ENCODE data around the gene ABCB1. TPM values are rescaled to one million over a fixed set of nuclear protein-coding genes. Genes with fewer than 3 reads are reported as not detected.
A peak's percentile ranks its signal among the peaks of the same experiment; 100 is the strongest.

Gene ABCB1
- total and polyA plus RNA-seq, 12 donors = 64.5 to 1,762 (median 363) TPM

- intact Hi-C loops (cut with DNase I) = no loop called here
- whole genome bisulfite sequencing, 4 donors = 70 to 79% (median 75%) methylated on average over 3 of the region's 3 CpGs
- H3K36me3 ChIP-seq (replicated peaks in 1 of 2) = peaks cover 0 to 8% of the 10 kb centered on the region in 2 donors
These were observed 82.8 kb downstream of the ABCB1 start for GRCh38 chr7:87517891-87518290.

DNA sequence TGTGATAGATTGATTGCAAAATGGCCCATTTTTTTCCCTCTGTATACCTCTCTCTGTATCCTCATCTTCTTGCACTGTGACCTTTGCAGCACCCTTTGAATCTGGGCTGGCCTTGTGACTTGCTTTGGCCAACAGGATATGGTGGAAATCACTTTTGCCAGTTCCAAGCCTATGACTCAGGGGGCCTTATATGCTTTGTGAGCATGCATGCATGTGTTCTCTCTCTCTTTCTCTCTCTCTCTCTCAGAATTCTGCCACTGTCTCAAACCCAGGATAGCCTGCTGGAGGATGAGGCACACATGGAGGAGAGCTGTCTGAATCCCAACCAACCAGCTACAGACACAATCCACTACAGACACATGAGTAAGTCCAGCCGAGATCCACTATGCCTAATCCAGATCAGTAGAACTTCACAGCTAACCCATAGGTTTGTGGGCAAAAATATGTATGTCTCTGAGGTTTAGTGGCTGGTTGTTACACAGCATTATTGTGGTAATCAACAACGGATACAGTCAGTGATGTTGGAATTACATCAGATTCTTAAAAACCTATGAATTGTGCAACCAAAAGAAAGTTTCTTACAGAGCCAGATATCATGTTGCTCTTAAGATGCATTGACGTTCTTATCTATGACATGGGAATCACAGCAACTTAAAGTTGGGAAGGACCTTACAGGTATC is 83.4 kb downstream of the ABCB1 start:
- no peak for DNase-seq
- H3K4me1 ChIP-seq (replicated peaks in 1 of 2) = peaks cover 7 to 18% of the 10 kb centered on the region in 2 donors
- intact Hi-C loops (cut with DNase I) = no loop called here
- TF ChIP-seq CTCF (IDR thresholded peaks at IDR 0.05) (no peak), POLR2A (IDR thresholded peaks at IDR 0.05) (no peak)
- H3K4me3 ChIP-seq = no peak overlapping the region
- H3K27ac ChIP-seq = peak overlapping the region in 3 of 5 donors; percentile 28 to 58 (median 50)
- 59 to 68% (median 65%) methylated on average over 3 of the region's 3 CpGs for WGBS, 4 donors
- peaks cover 0 to 8% of the 10 kb centered on the region in 2 donors for H3K36me3 ChIP-seq (replicated peaks in 1 of 2)
- no peaks in the 10 kb centered on the region for H3K27me3 ChIP-seq
- no peaks in the 10 kb centered on the region for H3K9me3 ChIP-seq (replicated peaks in 1 of 3)

More at GRCh38 chr7:87517891-87518290, 82.8 kb downstream of the ABCB1 start:
- DNase-seq = no peak
- H3K9me3 ChIP-seq (replicated peaks in 1 of 3) = no peaks in the 10 kb centered on the region
- no peak for TF ChIP-seq CTCF (IDR thresholded peaks at IDR 0.05)
- TF ChIP-seq POLR2A (IDR thresholded peaks at IDR 0.05) = no peak
- H3K4me1 ChIP-seq (replicated peaks in 1 of 2) = peaks cover 7 to 18% of the 10 kb centered on the region in 2 donors
- H3K27ac ChIP-seq = peak overlapping the region in 3 of 5 donors; percentile 28 to 58 (median 50)
- no peak overlapping the region for H3K4me3 ChIP-seq
- no peaks in the 10 kb centered on the region for H3K27me3 ChIP-seq

GRCh38 chr7:87513735-87514335 is 86.8 kb downstream of the ABCB1 start:
- Histone ChIP-seq H3K27me3 (no peaks in the 10 kb centered on the region), H3K9me3 (replicated peaks in 1 of 3) (no peaks in the 10 kb centered on the region), H3K4me3 (no peak overlapping the region), H3K36me3 (replicated peaks in 1 of 2) (peaks cover 0 to 15% of the 10 kb centered on the region in 2 donors), H3K27ac (no peak overlapping the region), H3K4me1 (replicated peaks in 1 of 2) (peaks cover 11 to 36% of the 10 kb centered on the region in 2 donors)
- 76 to 84% (median 82%) methylated on average over 5 of the region's 5 CpGs for WGBS, 4 donors
- TF ChIP-seq POLR2A (IDR thresholded peaks at IDR 0.05) (no peak), CTCF (IDR thresholded peaks at IDR 0.05) (no peak)
- no peak for DNase-seq
- intact Hi-C loops (cut with DNase I) = no loop called here

DNA sequence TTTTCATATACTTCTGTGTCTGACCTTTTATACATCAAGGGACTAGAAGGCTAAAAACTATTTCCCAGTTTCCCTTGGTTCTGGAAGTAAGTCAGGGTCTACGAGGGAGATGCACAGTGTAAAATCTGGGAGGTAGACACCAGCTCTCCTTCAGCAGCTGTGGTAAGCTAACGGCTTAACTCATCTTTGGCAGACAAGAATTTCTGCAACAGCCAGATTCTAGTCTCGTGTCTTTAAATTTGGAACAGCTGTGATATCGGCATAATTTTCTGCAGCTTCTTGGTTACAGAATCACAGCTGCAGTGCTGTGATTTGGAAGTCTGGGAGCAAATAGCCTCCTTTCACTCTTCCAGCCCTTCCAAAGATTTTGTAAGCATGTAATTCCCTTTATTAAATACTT is 87.8 kb downstream of the ABCB1 start:
- intact Hi-C loops (cut with DNase I) = no loop called here
- WGBS, 4 donors = 81 to 91% (median 82%) methylated on average over 4 of the region's 4 CpGs
- Histone ChIP-seq H3K27ac (no peak overlapping the region), H3K27me3 (no peaks in the 10 kb centered on the region), H3K4me3 (no peak overlapping the region), H3K4me1 (replicated peaks in 1 of 2) (peaks cover 11 to 26% of the 10 kb centered on the region in 2 donors), H3K9me3 (replicated peaks in 1 of 3) (no peaks in the 10 kb centered on the region), H3K36me3 (replicated peaks in 1 of 2) (peaks cover 0 to 17% of the 10 kb centered on the region in 2 donors)
- TF ChIP-seq POLR2A (IDR thresholded peaks at IDR 0.05) (no peak), CTCF (IDR thresholded peaks at IDR 0.05) (no peak)
- no peak for DNase-seq

Data from adrenal gland (tissue), 12 donors.